HEK293 (cell line): ENCODE results near the gene TUT1.
A peak's percentile ranks its signal among the peaks of the same experiment; 100 is the strongest.

Source experiments
- BCL6B ChIP-seq: fragments of 450-650 bp; formaldehyde crosslinking; IDR thresholded peaks from 2 replicates; pipeline ENCODE4 v1.5.1; 2017; ENCODE audit warnings: missing biosample characterization, missing genetic modification characterization
- EGR2 ChIP-seq: fragments of 450-650 bp; formaldehyde crosslinking; IDR thresholded peaks from 2 replicates; pipeline ENCODE4 v1.5.1; 2016; ENCODE audit warnings: low read depth, missing biosample characterization, missing genetic modification characterization
- GLIS1 ChIP-seq: fragments of 450-650 bp; formaldehyde crosslinking; IDR thresholded peaks from 2 replicates; pipeline ENCODE4 v1.5.1; 2016; ENCODE audit warnings: missing biosample characterization, missing genetic modification characterization
- HOXA7 ChIP-seq: sonication (generic); formaldehyde crosslinking; IDR thresholded peaks from 2 replicates; pipeline ENCODE4 v1.8.1; 2022; ENCODE audit warnings: missing genetic modification reagents, borderline replicate concordance
- HOXD13 ChIP-seq: sonication (generic); formaldehyde crosslinking; IDR thresholded peaks from 2 replicates; pipeline ENCODE4 v1.8.0; 2022; ENCODE audit warnings: missing genetic modification reagents, borderline replicate concordance
- KLF7 ChIP-seq: fragments of 450-650 bp; formaldehyde crosslinking; IDR thresholded peaks from 2 replicates; pipeline ENCODE4 v1.5.1; 2016; ENCODE audit warnings: missing biosample characterization, missing genetic modification characterization, borderline replicate concordance
- MZF1 ChIP-seq: fragments of 450-650 bp; formaldehyde crosslinking; IDR thresholded peaks from 2 replicates; pipeline ENCODE4 v1.5.1; 2017; ENCODE audit warnings: missing biosample characterization, missing genetic modification characterization, borderline replicate concordance
- OVOL3 ChIP-seq: fragments of 450-650 bp; formaldehyde crosslinking; IDR thresholded peaks from 2 replicates; pipeline ENCODE4 v1.5.1; 2016; ENCODE audit warnings: missing biosample characterization, missing genetic modification characterization
- PBX3 ChIP-seq: sonication (generic); formaldehyde crosslinking; IDR thresholded peaks from 2 replicates; pipeline ENCODE4 v1.8.1; 2022; ENCODE audit warnings: mild to moderate bottlenecking, moderate library complexity, missing genetic modification reagents
- WT1 ChIP-seq: fragments of 450-650 bp; formaldehyde crosslinking; IDR thresholded peaks from 2 replicates; pipeline ENCODE4 v1.5.1; 2016; ENCODE audit warnings: missing biosample characterization, missing genetic modification characterization
- YY2 ChIP-seq: fragments of 450-650 bp; formaldehyde crosslinking; IDR thresholded peaks from 2 replicates; pipeline ENCODE4 v1.5.1; 2016; ENCODE audit warnings: missing biosample characterization, missing genetic modification characterization
- ZBTB44 ChIP-seq: fragments of 450-650 bp; IDR thresholded peaks from 2 replicates; pipeline ENCODE4 v1.5.1; 2018; ENCODE audit warnings: missing biosample characterization, mild to moderate bottlenecking, missing genetic modification characterization
- ZBTB49 ChIP-seq: fragments of 450-650 bp; formaldehyde crosslinking; IDR thresholded peaks from 2 replicates; pipeline ENCODE4 v1.5.1; 2016; ENCODE audit warnings: missing biosample characterization, missing genetic modification characterization, low read depth
- ZBTB6 ChIP-seq: fragments of 450-650 bp; formaldehyde crosslinking; IDR thresholded peaks from 2 replicates; pipeline ENCODE4 v1.5.1; 2017; ENCODE audit warnings: missing biosample characterization, missing genetic modification characterization
- ZFP41 ChIP-seq: fragments of 450-650 bp; formaldehyde crosslinking; IDR thresholded peaks from 2 replicates; pipeline ENCODE4 v1.5.1; 2016; ENCODE audit warnings: missing biosample characterization, missing genetic modification characterization, borderline replicate concordance
- ZFP69B ChIP-seq: fragments of 450-650 bp; formaldehyde crosslinking; IDR thresholded peaks from 2 replicates; pipeline ENCODE4 v1.5.1; 2016; ENCODE audit warnings: missing biosample characterization, missing genetic modification characterization
- ZNF132 ChIP-seq: fragments of 450-650 bp; formaldehyde crosslinking; IDR thresholded peaks from 2 replicates; pipeline ENCODE4 v1.5.1; 2017; ENCODE audit warnings: missing biosample characterization, missing genetic modification characterization, borderline replicate concordance
- ZNF155 ChIP-seq: fragments of 450-650 bp; formaldehyde crosslinking; IDR thresholded peaks from 2 replicates; pipeline ENCODE4 v1.5.1; 2016; ENCODE audit warnings: missing biosample characterization, missing genetic modification characterization
- ZNF157 ChIP-seq: fragments of 450-650 bp; formaldehyde crosslinking; IDR thresholded peaks from 2 replicates; pipeline ENCODE4 v1.5.1; 2016; ENCODE audit warnings: missing biosample characterization, missing genetic modification characterization
- ZNF2 ChIP-seq: fragments of 450-650 bp; formaldehyde crosslinking; IDR thresholded peaks from 2 replicates; pipeline ENCODE4 v1.5.1; 2016; ENCODE audit warnings: missing biosample characterization, missing genetic modification characterization
- ZNF23 ChIP-seq: fragments of 450-650 bp; formaldehyde crosslinking; IDR thresholded peaks from 2 replicates; pipeline ENCODE4 v1.5.1; 2016; ENCODE audit warnings: missing biosample characterization, missing genetic modification characterization, borderline replicate concordance
- ZNF248 ChIP-seq: fragments of 450-650 bp; formaldehyde crosslinking; IDR thresholded peaks from 2 replicates; pipeline ENCODE4 v1.5.1; 2017; ENCODE audit warnings: missing biosample characterization, missing genetic modification characterization
- ZNF362 ChIP-seq: fragments of 450-650 bp; formaldehyde crosslinking; IDR thresholded peaks from 2 replicates; pipeline ENCODE4 v1.5.1; 2016; ENCODE audit warnings: missing biosample characterization, missing genetic modification characterization
- ZNF473 ChIP-seq: fragments of 450-650 bp; formaldehyde crosslinking; IDR thresholded peaks from 2 replicates; pipeline ENCODE4 v1.5.1; 2017; ENCODE audit warnings: missing biosample characterization, missing genetic modification characterization
- ZNF510 ChIP-seq: fragments of 450-650 bp; formaldehyde crosslinking; IDR thresholded peaks from 2 replicates; pipeline ENCODE4 v1.5.1; 2018; ENCODE audit warnings: mild to moderate bottlenecking, missing genetic modification characterization, missing biosample characterization; ENCODE audit not compliant: insufficient replicate concordance
- ZNF548 ChIP-seq: fragments of 450-650 bp; formaldehyde crosslinking; IDR thresholded peaks from 2 replicates; pipeline ENCODE4 v1.5.1; 2016; ENCODE audit warnings: missing biosample characterization, missing genetic modification characterization
- ZNF600 ChIP-seq: fragments of 450-650 bp; formaldehyde crosslinking; IDR thresholded peaks from 2 replicates; pipeline ENCODE4 v1.5.1; 2016; ENCODE audit warnings: missing biosample characterization, missing genetic modification characterization
- ZNF624 ChIP-seq: fragments of 450-650 bp; formaldehyde crosslinking; IDR thresholded peaks from 2 replicates; pipeline ENCODE4 v1.5.1; 2017; ENCODE audit warnings: missing biosample characterization, missing genetic modification characterization
- ZNF670 ChIP-seq: fragments of 450-650 bp; formaldehyde crosslinking; IDR thresholded peaks from 2 replicates; pipeline ENCODE4 v1.5.1; 2016; ENCODE audit warnings: missing biosample characterization, missing genetic modification characterization, low read depth
- ZNF701 ChIP-seq: fragments of 450-650 bp; formaldehyde crosslinking; IDR thresholded peaks from 2 replicates; pipeline ENCODE4 v1.5.1; 2016; ENCODE audit warnings: missing biosample characterization, missing genetic modification characterization
- ZNF785 ChIP-seq: fragments of 450-650 bp; formaldehyde crosslinking; IDR thresholded peaks from 2 replicates; pipeline ENCODE4 v1.5.1; 2016; ENCODE audit warnings: missing biosample characterization, missing genetic modification characterization
- ZNF843 ChIP-seq: fragments of 450-650 bp; formaldehyde crosslinking; IDR thresholded peaks from 2 replicates; pipeline ENCODE4 v1.5.1; 2016; ENCODE audit warnings: missing biosample characterization, missing genetic modification characterization
- ZSCAN30 ChIP-seq: fragments of 450-650 bp; IDR thresholded peaks from 2 replicates; pipeline ENCODE4 v1.5.1; 2018; ENCODE audit warnings: missing biosample characterization, mild to moderate bottlenecking, missing genetic modification characterization, moderate library complexity
- ZXDB ChIP-seq: fragments of 450-650 bp; formaldehyde crosslinking; IDR thresholded peaks from 2 replicates; pipeline ENCODE4 v1.5.1; 2016; ENCODE audit warnings: missing biosample characterization, missing genetic modification characterization

Gene TUT1

GRCh38 chr11:62560566-62561103 is 30.7 kb downstream of the TUT1 start (continued):
- TF ChIP-seq HOXD13 (CRISPR knock-in tag) (no peak), ZNF843 (tag by site-specific recombination) (0 out of 2 replicates have a peak, but pooled peaks have one; percentile 22), ZNF2 (tag by site-specific recombination) (no peak), ZNF701 (no peak), ZBTB49 (tag by site-specific recombination) (no peak), ZBTB44 (tag by site-specific recombination) (no peak), ZNF548 (tag by site-specific recombination) (no peak), PBX3 (CRISPR knock-in tag) (no peak), ZNF248 (tag by site-specific recombination) (no peak), ZNF23 (tag by site-specific recombination) (no peak), OVOL3 (tag by site-specific recombination) (no peak), WT1 (peak; percentile 50), ZXDB (tag by site-specific recombination) (peak; percentile 41; the same call in 1 of the 2 replicates), HOXA7 (no peak), KLF7 (tag by site-specific recombination) (0 out of 2 replicates have a peak, but pooled peaks have one; percentile 13), MZF1 (tag by site-specific recombination) (no peak), ZNF670 (tag by site-specific recombination) (no peak), EGR2 (no peak), ZNF510 (tag by site-specific recombination) (no peak), ZNF157 (tag by site-specific recombination) (no peak), ZNF600 (tag by site-specific recombination) (peak; percentile 67), ZSCAN30 (tag by site-specific recombination) (no peak), ZNF155 (tag by site-specific recombination) (no peak), ZNF473 (no peak), GLIS1 (tag by site-specific recombination) (peak; percentile 79), ZNF362 (tag by site-specific recombination) (no peak), ZNF624 (tag by site-specific recombination) (no peak), ZFP41 (tag by site-specific recombination) (no peak), BCL6B (tag by site-specific recombination) (no peak), ZFP69B (no peak), ZNF132 (tag by site-specific recombination) (no peak), YY2 (tag by site-specific recombination) (no peak), ZNF785 (tag by site-specific recombination) (no peak), ZBTB6 (tag by site-specific recombination) (no peak)
